BJ (cell line): Measurements from ENCODE around the gene USP17L21. TPM values are rescaled to one million over a fixed set of nuclear protein-coding genes. Genes with fewer than 3 reads are reported as not detected.
"Not testable (repeated sequence)": the region's sequence is repeated elsewhere in the genome, so short reads cannot be mapped to it uniquely, and the experiment has no call there.

Source experiments
- CTCF ChIA-PET: fragments of 350-600 bp; formaldehyde crosslinking; extraction: SDS; loops from one replicate; lab custom pipeline; 2021; ENCODE audit warnings: antibody characterized with exemption, inconsistent platforms; lab: Yijun Ruan, JAX
- POLR2A ChIA-PET: fragments of 300-600 bp; sonication (Branson Sonifier 250); formaldehyde crosslinking; extraction: SDS; loops from one replicate; lab custom pipeline; 2021; ENCODE audit warnings: antibody characterized with exemption; lab: Charles Lee
- DNase-seq: peaks from one replicate; pipeline ENCODE4 v3.0.0-alpha.2; 2011; ENCODE audit warnings: low read depth
- H3K27me3 ChIP-seq: 2 replicates; pipeline ENCODE4 v1.6.0; 2011; ENCODE audit warnings: low read length; ENCODE audit not compliant: control insufficient read depth, insufficient read depth
- H3K36me3 ChIP-seq: 2 replicates; pipeline ENCODE4 v1.5.1; 2011; ENCODE audit warnings: low read length; ENCODE audit not compliant: control insufficient read depth, insufficient read depth
- H3K4me3 ChIP-seq: 2 replicates; pipeline ENCODE4 v1.5.1; 2011; ENCODE audit warnings: low read depth, mild to moderate bottlenecking, control low read depth, low read length
- polyA minus RNA-seq: library from RNA; depleted of rRNA, polyadenylated mRNA; stranded (reverse); fragments of >200 nt; gene quantifications from 2 replicates; pipeline ENCODE4 v1.2.3, GENCODE V29; 2011; rRNA and poly(A)+ RNA removed
- polyA plus RNA-seq: library from polyadenylated mRNA; depleted of rRNA; stranded (reverse); fragments of >200 nt; gene quantifications from 2 replicates; pipeline ENCODE4 v1.2.3, GENCODE V29; 2011; rRNA removed

Gene USP17L21, protein sequence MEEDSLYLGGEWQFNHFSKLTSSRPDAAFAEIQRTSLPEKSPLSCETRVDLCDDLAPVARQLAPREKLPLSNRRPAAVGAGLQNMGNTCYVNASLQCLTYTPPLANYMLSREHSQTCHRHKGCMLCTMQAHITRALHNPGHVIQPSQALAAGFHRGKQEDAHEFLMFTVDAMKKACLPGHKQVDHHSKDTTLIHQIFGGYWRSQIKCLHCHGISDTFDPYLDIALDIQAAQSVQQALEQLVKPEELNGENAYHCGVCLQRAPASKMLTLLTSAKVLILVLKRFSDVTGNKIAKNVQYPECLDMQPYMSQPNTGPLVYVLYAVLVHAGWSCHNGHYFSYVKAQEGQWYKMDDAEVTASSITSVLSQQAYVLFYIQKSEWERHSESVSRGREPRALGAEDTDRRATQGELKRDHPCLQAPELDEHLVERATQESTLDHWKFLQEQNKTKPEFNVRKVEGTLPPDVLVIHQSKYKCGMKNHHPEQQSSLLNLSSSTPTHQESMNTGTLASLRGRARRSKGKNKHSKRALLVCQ
- polyA plus RNA-seq (not detected in 2 replicates), polyA minus RNA-seq (not detected in 2 replicates)

DNA sequence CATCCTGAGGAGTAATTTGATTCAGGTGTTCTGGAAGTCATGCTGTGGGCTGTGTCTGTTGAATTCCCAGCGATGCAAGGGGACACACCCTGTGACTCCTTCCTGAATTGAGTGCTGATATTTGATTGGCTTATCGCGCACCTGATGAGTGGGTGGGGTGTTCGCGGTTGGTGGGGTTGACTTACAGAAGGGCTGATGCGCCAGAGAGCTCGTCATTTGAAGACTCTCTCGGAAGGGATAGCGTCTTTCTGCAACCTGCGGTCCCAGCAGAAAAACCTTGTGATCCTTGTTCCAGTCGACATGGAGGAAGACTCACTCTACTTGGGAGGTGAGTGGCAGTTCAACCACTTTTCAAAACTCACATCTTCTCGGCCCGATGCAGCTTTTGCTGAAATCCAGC lies at the start of gene USP17L21:
Gene USP17L21, plus strand, starts transcription at position 301 of the 400 bp plus-strand sequence. Its CDS starts 0 bp downstream, at position 301.
- POLR2A ChIA-PET, H3K27me3 ChIP-seq, CTCF ChIA-PET: not testable (repeated sequence)

DNA sequence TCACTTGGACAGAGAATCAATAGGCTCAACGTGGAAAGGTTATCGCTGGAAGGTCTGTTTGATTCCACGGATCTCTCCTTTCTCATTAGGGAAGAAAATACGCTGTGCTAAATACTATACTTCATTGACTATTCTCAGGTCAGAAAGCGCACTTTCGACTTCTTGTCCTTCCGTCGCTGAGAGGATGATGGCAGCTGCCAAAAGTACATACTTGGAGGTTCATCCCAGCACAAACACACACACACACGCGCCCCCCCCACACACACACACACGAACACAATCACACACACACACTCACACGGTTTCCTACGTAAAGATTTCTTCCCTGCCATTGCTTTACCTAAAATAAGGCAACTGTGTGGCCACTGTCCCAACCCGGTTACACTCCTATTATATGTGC lies 48.0 kb upstream of the USP17L21 start:
- DNase-seq, CTCF ChIA-PET, H3K4me3 ChIP-seq, H3K36me3 ChIP-seq, POLR2A ChIA-PET, H3K27me3 ChIP-seq: not testable (repeated sequence)

More for the DNA sequence above, at the start of gene USP17L21:
- DNase-seq, H3K36me3 ChIP-seq, H3K4me3 ChIP-seq: not testable (repeated sequence)

DNA sequence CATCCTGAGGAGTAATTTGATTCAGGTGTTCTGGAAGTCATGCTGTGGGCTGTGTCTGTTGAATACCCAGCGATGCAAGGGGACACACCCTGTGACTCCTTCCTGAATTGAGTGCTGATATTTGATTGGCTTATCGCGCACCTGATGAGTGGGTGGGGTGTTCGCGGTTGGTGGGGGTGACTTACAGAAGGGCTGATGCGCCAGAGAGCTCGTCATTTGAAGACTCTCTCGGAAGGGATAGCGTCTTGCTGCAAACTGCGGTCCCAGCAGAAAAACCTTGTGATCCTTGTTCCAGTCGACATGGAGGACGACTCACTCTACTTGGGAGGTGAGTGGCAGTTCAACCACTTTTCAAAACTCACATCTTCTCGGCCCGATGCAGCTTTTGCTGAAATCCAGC lies 47.6 kb upstream of the USP17L21 start, which contains the start of gene USP17L11:
Gene USP17L11, plus strand, starts transcription at position 301 of the 400 bp plus-strand sequence. Its CDS starts 0 bp downstream, at position 301.
- H3K27me3 ChIP-seq, DNase-seq, POLR2A ChIA-PET, H3K4me3 ChIP-seq, CTCF ChIA-PET, H3K36me3 ChIP-seq: not testable (repeated sequence)

DNA sequence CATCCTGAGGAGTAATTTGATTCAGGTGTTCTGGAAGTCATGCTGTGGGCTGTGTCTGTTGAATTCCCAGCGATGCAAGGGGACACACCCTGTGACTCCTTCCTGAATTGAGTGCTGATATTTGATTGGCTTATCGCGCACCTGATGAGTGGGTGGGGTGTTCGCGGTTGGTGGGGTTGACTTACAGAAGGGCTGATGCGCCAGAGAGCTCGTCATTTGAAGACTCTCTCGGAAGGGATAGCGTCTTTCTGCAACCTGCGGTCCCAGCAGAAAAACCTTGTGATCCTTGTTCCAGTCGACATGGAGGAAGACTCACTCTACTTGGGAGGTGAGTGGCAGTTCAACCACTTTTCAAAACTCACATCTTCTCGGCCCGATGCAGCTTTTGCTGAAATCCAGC lies 42.8 kb upstream of the USP17L21 start, which contains the start of gene USP17L12:
Gene USP17L12, plus strand, starts transcription at position 301 of the 400 bp plus-strand sequence. Its CDS starts 0 bp downstream, at position 301.
- CTCF ChIA-PET, H3K27me3 ChIP-seq, H3K36me3 ChIP-seq, H3K4me3 ChIP-seq, DNase-seq, POLR2A ChIA-PET: not testable (repeated sequence)

DNA sequence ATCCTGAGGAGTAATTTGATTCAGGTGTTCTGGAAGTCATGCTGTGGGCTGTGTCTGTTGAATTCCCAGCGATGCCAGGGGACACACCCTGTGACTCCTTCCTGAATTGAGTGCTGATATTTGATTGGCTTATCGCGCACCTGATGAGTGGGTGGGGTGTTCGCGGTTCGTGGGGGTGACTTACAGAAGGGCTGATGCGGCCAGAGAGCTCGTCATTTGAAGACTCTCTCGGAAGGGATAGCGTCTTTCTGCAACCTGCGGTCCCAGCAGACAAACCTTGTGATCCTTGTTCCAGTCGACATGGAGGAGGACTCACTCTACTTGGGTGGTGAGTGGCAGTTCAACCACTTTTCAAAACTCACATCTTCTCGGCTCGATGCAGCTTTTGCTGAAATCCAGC lies 38.1 kb upstream of the USP17L21 start, which contains the start of gene USP17L13:
Gene USP17L13, plus strand, starts transcription at position 301 of the 400 bp plus-strand sequence. Its CDS starts 0 bp downstream, at position 301.
- CTCF ChIA-PET, H3K27me3 ChIP-seq, H3K4me3 ChIP-seq, DNase-seq, POLR2A ChIA-PET, H3K36me3 ChIP-seq: not testable (repeated sequence)

DNA sequence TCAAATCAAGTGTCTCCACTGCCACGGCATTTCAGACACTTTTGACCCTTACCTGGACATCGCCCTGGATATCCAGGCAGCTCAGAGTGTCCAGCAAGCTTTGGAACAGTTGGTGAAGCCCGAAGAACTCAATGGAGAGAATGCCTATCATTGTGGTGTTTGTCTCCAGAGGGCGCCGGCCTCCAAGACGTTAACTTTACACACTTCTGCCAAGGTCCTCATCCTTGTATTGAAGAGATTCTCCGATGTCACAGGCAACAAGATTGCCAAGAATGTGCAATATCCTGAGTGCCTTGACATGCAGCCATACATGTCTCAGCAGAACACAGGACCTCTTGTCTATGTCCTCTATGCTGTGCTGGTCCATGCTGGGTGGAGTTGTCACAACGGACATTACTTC lies 32.4 kb upstream of the USP17L21 start:
- H3K4me3 ChIP-seq, CTCF ChIA-PET, POLR2A ChIA-PET, H3K36me3 ChIP-seq, H3K27me3 ChIP-seq, DNase-seq: not testable (repeated sequence)

DNA sequence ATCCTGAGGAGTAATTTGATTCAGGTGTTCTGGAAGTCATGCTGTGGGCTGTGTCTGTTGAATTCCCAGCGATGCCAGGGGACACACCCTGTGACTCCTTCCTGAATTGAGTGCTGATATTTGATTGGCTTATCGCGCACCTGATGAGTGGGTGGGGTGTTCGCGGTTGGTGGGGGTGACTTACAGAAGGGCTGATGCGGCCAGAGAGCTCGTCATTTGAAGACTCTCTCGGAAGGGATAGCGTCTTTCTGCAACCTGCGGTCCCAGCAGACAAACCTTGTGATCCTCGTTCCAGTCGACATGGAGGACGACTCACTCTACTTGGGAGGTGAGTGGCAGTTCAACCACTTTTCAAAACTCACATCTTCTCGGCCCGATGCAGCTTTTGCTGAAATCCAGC lies 28.6 kb upstream of the USP17L21 start, which contains the start of gene USP17L15:
Gene USP17L15, plus strand, starts transcription at position 301 of the 400 bp plus-strand sequence. Its CDS starts 0 bp downstream, at position 301.
- DNase-seq, CTCF ChIA-PET, POLR2A ChIA-PET: not testable (repeated sequence)

DNA sequence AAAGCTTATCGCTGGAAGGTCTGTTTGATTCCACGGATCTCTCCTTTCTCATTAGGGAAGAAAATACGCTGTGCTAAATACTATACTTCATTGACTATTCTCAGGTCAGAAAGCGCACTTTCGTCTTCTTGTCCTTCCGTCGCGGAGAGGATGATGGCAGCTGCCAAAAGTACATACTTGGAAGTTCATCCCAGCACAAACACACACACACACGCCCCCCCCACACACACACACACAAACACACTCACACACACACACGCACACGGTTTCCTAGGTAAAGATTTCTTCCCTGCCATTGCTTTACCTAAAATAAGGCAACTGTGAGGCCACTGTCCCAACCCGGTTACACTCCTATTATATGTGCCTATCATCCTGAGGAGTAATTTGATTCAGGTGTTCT lies 24.2 kb upstream of the USP17L21 start:
- DNase-seq, POLR2A ChIA-PET, H3K4me3 ChIP-seq, H3K36me3 ChIP-seq, CTCF ChIA-PET, H3K27me3 ChIP-seq: not testable (repeated sequence)

More for the DNA sequence above, 28.6 kb upstream of the USP17L21 start, which contains the start of gene USP17L15:
- not testable (repeated sequence) for H3K27me3 ChIP-seq, H3K36me3 ChIP-seq, H3K4me3 ChIP-seq

DNA sequence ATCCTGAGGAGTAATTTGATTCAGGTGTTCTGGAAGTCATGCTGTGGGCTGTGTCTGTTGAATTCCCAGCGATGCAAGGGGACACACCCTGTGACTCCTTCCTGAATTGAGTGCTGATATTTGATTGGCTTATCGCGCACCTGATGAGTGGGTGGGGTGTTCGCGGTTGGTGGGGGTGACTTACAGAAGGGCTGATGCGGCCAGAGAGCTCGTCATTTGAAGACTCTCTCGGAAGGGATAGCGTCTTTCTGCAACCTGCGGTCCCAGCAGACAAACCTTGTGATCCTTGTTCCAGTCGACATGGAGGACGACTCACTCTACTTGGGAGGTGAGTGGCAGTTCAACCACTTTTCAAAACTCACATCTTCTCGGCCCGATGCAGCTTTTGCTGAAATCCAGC lies 19.1 kb upstream of the USP17L21 start, which contains the start of gene USP17L17:
Gene USP17L17, plus strand, starts transcription at position 301 of the 400 bp plus-strand sequence. Its CDS starts 0 bp downstream, at position 301.
- CTCF ChIA-PET, H3K27me3 ChIP-seq, DNase-seq, H3K36me3 ChIP-seq, POLR2A ChIA-PET, H3K4me3 ChIP-seq: not testable (repeated sequence)

DNA sequence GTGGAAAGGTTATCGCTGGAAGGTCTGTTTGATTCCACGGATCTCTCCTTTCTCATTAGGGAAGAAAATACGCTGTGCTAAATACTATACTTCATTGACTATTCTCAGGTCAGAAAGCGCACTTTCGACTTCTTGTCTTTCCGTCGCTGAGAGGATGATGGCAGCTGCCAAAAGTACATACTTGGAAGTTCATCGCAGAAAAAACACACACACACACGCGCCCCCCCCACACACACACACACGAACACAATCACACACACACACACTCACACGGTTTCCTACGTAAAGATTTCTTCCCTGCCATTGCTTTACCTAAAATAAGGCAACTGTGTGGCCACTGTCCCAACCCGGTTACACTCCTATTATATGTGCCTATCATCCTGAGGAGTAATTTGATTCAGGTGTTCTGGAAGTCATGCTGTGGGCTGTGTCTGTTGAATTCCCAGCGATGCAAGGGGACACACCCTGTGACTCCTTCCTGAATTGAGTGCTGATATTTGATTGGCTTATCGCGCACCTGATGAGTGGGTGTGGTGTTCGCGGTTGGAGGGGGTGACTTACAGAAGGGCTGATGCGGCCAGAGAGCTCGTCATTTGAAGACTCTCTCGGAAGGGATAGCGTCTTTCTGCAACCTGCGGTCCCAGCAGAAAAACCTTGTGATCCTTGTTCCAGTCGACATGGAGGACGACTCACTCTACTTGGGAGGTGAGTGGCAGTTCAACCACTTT lies 14.6 kb upstream of the USP17L21 start, which contains the start of gene USP17L18:
Gene USP17L18, plus strand, starts transcription at position 678 of the 728 bp plus-strand sequence. Its CDS starts 0 bp downstream, at position 678.
- H3K36me3 ChIP-seq, H3K4me3 ChIP-seq, DNase-seq, H3K27me3 ChIP-seq, POLR2A ChIA-PET, CTCF ChIA-PET: not testable (repeated sequence)

DNA sequence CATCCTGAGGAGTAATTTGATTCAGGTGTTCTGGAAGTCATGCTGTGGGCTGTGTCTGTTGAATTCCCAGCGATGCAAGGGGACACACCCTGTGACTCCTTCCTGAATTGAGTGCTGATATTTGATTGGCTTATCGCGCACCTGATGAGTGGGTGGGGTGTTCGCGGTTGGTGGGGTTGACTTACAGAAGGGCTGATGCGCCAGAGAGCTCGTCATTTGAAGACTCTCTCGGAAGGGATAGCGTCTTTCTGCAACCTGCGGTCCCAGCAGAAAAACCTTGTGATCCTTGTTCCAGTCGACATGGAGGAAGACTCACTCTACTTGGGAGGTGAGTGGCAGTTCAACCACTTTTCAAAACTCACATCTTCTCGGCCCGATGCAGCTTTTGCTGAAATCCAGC lies 9.6 kb upstream of the USP17L21 start, which contains the start of gene USP17L19:
Gene USP17L19, plus strand, starts transcription at position 301 of the 400 bp plus-strand sequence. Its CDS starts 0 bp downstream, at position 301.
- CTCF ChIA-PET, H3K27me3 ChIP-seq, POLR2A ChIA-PET, DNase-seq, H3K4me3 ChIP-seq, H3K36me3 ChIP-seq: not testable (repeated sequence)

DNA sequence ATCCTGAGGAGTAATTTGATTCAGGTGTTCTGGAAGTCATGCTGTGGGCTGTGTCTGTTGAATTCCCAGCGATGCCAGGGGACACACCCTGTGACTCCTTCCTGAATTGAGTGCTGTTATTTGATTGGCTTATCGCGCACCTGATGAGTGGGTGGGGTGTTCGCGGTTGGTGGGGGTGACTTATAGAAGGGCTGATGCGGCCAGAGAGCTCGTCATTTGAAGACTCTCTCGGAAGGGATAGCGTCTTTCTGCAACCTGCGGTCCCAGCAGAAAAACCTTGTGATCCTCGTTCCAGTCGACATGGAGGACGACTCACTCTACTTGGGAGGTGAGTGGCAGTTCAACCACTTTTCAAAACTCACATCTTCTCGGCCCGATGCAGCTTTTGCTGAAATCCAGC lies 4.8 kb upstream of the USP17L21 start, which contains the start of gene USP17L20:
Gene USP17L20, plus strand, starts transcription at position 301 of the 400 bp plus-strand sequence. Its CDS starts 0 bp downstream, at position 301.
- H3K4me3 ChIP-seq, DNase-seq, H3K36me3 ChIP-seq, POLR2A ChIA-PET, H3K27me3 ChIP-seq, CTCF ChIA-PET: not testable (repeated sequence)
